Karpas-422 (cell line): ENCODE data around the gene FAM118B. TPM values are rescaled to one million over a fixed set of nuclear protein-coding genes. Genes with fewer than 3 reads are reported as not detected.

Source experiments
- DNase-seq: peaks from one replicate; pipeline ENCODE4 v3.0.0-alpha.2; 2015
- H2AFZ ChIP-seq: fragments of 200-600 bp; sonication (generic); 2 replicates; pipeline ENCODE4 v1.6.1; 2014; ENCODE audit warnings: antibody characterized with exemption, low read length, mixed read lengths
- H3K27ac ChIP-seq: fragments of 200-600 bp; sonication (generic); 2 replicates; pipeline ENCODE4 v1.5.1; 2014; ENCODE audit warnings: mild to moderate bottlenecking, low read length, moderate library complexity
- H3K27me3 ChIP-seq: fragments of 200-600 bp; sonication (generic); 2 replicates; pipeline ENCODE4 v1.6.1; 2014; ENCODE audit warnings: low read length, mixed read lengths
- H3K36me3 ChIP-seq: fragments of 200-600 bp; sonication (generic); 2 replicates; pipeline ENCODE4 v1.6.1; 2014; ENCODE audit warnings: low read length, mixed read lengths; ENCODE audit not compliant: insufficient read depth
- H3K4me1 ChIP-seq: fragments of 200-600 bp; sonication (generic); 2 replicates; pipeline ENCODE4 v1.6.1; 2014; ENCODE audit warnings: mild to moderate bottlenecking, low read length, mixed read lengths
- H3K4me2 ChIP-seq: fragments of 200-600 bp; sonication (generic); 2 replicates; pipeline ENCODE4 v1.6.1; 2014; ENCODE audit warnings: low read length, low read depth, mild to moderate bottlenecking; ENCODE audit not compliant: poor library complexity, severe bottlenecking
- H3K4me3 ChIP-seq: fragments of 200-600 bp; sonication (generic); 2 replicates; pipeline ENCODE4 v1.5.1; 2014; ENCODE audit warnings: mild to moderate bottlenecking, antibody characterized with exemption, low read length, mixed read lengths
- H3K79me2 ChIP-seq: fragments of 200-600 bp; sonication (generic); 2 replicates; pipeline ENCODE4 v1.6.1; 2014; ENCODE audit warnings: mild to moderate bottlenecking, low read length, mixed read lengths
- H3K9ac ChIP-seq: fragments of 200-600 bp; sonication (generic); 2 replicates; pipeline ENCODE4 v1.6.0; 2014; ENCODE audit warnings: low read length
- H3K9me2 ChIP-seq: fragments of 200-600 bp; sonication (generic), shearing (Covaris generic); replicated peaks from 2 replicates; pipeline ENCODE4 v1.6.0; 2014; ENCODE audit warnings: mild to moderate bottlenecking, low read length, moderate library complexity; ENCODE audit not compliant: insufficient read depth
- H3K9me3 ChIP-seq: fragments of 300-700, 200-600 bp; sonication (generic); 2 replicates; pipeline ENCODE4 v1.6.1; 2014; ENCODE audit warnings: low read length, mixed read lengths
- H4K20me1 ChIP-seq: fragments of 200-600 bp; sonication (generic); 2 replicates; pipeline ENCODE4 v1.6.1; 2014; ENCODE audit warnings: mild to moderate bottlenecking, antibody characterized with exemption, low read length, low read depth; ENCODE audit not compliant: insufficient read depth
- total RNA-seq: library from RNA; depleted of rRNA; stranded (reverse); fragments of >200 nt; shearing (Covaris generic); gene quantifications from 2 replicates; pipeline ENCODE4 v1.2.3, GENCODE V29; 2014; ENCODE audit warnings: low replicate concordance; rRNA removed

FAM118B gene
- 3.4 and 14.8 TPM in 2 replicates for total RNA-seq

DNA sequence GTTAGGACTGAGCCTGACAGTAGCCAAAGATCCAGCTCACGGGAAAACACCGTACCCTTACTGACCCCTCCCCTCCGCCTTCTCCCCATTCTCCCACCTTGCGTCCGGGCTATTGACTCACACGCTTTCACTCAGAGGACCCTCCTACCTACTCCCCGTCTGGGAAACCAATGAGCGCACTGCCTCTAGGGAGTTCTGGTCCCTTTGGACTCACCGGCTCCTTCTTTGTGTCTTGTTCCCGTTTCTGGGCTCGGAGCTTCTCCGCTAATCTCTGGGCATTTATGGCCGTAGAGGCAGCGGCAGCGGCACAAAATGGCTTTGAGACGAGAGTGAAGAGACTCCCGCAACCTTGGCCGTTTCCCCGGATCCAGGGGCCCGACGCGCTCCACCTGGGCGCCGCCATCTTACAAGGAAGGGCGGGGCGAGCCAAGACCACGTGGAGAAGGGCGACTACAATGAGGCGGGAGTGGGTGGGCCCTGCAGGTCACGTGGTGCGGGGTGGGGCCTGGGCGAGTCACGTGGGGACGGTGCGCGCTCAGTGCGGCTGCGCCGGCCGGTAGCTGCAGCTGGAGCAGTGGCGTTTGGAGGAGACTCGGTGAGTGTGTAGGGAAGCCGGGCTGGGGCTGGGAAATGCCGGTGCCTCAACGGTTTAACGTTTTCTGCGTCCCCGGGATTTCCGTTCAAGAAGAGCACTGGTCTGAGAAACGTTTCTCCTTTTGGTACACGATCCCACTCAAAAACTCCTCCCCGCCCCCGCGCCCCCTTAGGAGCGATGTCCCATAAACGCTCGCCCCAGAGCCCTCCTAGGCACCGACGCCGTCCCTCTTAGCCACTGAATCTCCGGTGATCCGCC is at the start of gene FAM118B, which contains the start of gene RPUSD4:
Gene FAM118B (plus strand): TSS at position 547 of the 853 bp plus-strand sequence. CDS start 23,220 bp downstream, outside the sequence.
Gene RPUSD4 (minus strand): TSS at position 415 of the 853 bp plus-strand sequence. CDS start 12 bp downstream, at position 403.
- Histone ChIP-seq H2AFZ (peak within 1 kb of the TSS; percentile 81; the same call in 1 of the 2 replicates), H3K9ac (peak within 1 kb of the TSS; percentile 79), H3K4me2 (peak within 1 kb of the TSS; percentile 82), H3K27ac (no peak within 1 kb of the TSS), H4K20me1 (0 out of 2 replicates have a peak, but pooled peaks cover 3% of the 10 kb centered on the region), H3K9me2 (no peaks in the 10 kb centered on the region), H3K9me3 (no peaks in the 10 kb centered on the region), H3K79me2 (peaks cover 14% of the 10 kb centered on the region), H3K4me3 (peak within 1 kb of the TSS; percentile 88), H3K4me1 (peaks cover 16% of the 10 kb centered on the region), H3K27me3 (no peaks in the 10 kb centered on the region), H3K36me3 (peaks cover 3% of the 10 kb centered on the region; the same call in 1 of the 2 replicates)
- peak; percentile 96 for DNase-seq

DNA sequence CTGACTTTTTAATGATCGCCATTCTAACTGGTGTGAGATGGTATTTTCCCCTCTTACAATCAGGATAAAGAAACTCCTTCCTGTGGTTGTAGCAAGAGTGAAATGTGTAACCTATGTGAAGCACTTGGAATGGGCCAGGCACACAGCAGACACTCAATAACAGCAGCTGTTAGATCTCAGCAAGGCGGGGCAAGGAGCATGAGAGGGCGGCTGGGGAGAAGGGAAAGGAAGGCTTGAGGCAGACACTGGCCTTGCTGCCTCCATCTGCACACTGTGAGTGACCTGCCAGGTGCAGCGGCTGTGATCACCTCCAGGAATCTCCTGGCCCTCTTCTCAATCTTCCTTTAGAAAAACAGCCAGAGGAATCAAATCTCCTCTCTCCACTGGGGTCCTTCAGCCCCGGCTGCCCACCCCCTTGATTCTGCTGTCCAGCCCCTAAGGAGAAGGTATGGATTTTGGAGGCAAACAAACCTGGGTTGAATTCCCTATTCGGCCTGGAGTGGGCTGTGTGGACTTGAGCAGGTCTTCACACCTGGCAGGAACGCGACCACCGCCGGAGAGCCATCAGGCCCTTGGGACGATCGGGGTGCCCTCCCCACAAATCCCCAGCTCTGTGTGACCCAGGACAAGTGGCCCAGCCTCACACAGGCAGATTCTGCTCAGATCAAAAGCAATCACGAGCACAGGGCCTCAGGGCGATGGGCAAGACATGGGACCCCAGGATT is 49.1 kb upstream of the FAM118B start:
- no peak overlapping the region for H3K9ac ChIP-seq
- no peak for DNase-seq
- no peaks in the 10 kb centered on the region for H3K79me2 ChIP-seq
- H3K4me3 ChIP-seq = peak overlapping the region; percentile 43; the same call in 1 of the 2 replicates
- H3K4me1 ChIP-seq = peaks cover 40% of the 10 kb centered on the region
- H3K9me2 ChIP-seq = no peaks in the 10 kb centered on the region
- no peaks in the 10 kb centered on the region for H3K27me3 ChIP-seq
- no peaks in the 10 kb centered on the region for H4K20me1 ChIP-seq
- no peak overlapping the region for H2AFZ ChIP-seq
- H3K36me3 ChIP-seq = no peaks in the 10 kb centered on the region
- peak overlapping the region; percentile 45; the same call in 1 of the 2 replicates for H3K27ac ChIP-seq
- peak overlapping the region; percentile 51 for H3K4me2 ChIP-seq
- no peaks in the 10 kb centered on the region for H3K9me3 ChIP-seq

DNA sequence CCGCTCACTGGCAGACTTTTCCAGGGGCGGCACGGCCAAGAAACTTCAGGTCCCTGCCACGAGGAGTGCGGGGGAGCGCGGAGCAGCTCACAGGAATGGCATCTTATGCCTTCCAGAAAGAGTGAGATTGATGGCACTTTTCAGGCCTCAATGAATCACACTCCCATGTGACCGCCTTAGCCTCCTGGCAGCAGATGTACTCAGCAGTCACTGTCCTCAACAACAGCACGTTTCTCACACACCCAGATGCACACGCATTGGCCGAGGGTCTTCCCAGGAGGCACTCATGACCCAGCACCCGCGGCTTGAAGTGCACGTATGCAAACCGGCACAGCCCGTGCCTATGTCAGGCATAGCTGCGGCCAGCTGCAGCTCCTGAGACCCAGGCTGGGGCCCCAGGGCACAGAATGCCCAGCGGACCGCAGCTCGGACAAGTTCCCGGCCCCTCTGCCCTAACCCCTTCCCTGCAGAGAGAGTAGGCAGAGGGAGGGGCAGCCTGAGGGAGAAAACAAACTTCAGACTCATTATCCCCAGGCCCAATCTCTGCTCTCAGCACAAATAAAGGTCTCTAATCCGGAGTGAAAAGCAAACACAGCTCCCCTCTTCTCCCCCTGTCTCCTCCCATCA is 48.4 kb upstream of the FAM118B start:
- Histone ChIP-seq H4K20me1 (no peaks in the 10 kb centered on the region), H3K36me3 (no peaks in the 10 kb centered on the region), H3K9ac (no peak overlapping the region), H3K27ac (peak overlapping the region; percentile 53), H3K9me3 (no peaks in the 10 kb centered on the region), H3K9me2 (no peaks in the 10 kb centered on the region), H3K4me3 (peak overlapping the region; percentile 43), H3K4me2 (peak overlapping the region; percentile 51), H3K79me2 (no peaks in the 10 kb centered on the region), H2AFZ (no peak overlapping the region), H3K4me1 (peaks cover 40% of the 10 kb centered on the region), H3K27me3 (no peaks in the 10 kb centered on the region)
- peak; percentile 88 for DNase-seq

DNA sequence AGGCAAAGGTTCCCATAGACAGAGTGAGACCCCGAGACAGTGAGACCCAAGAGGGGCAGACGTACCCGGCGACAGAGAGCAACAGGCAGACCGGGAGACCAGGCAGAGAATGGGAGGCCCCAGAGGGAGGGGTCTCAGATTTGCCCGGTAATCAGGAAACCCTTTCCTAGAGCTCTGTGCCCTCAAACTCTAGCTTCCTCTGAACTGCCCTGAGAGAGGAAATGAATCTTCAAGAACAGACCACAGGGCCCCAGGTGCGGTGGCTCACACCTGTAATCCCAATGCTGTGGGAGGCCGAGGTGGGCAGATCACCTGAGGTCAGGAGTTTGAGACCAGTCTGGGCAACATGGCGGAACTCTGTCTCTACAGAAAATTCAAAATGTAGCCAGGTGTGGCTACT is 47.8 kb upstream of the FAM118B start:
- peak overlapping the region; percentile 29 for H3K4me3 ChIP-seq

DNA sequence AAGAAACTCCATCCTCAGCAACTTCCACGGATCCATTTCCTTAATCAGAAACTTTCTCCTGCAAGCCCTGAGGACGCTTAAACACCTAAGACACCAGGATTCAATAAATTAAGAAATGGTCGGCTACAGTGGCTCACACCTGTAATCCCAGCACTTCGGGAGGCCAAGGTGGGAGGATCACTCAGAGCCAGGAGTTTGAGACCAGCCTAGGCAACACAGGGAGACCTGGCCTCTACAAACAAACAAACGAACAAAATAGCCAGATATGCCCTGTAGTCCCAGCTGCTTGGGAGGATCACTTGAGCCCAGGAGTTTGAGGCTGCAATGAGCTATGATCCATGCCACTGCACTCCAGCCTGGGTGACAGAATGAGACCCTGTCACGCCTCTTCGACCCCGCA is 46.8 kb upstream of the FAM118B start:
- Histone ChIP-seq H3K27me3 (no peaks in the 10 kb centered on the region), H4K20me1 (no peaks in the 10 kb centered on the region), H3K4me2 (no peak overlapping the region), H3K27ac (no peak overlapping the region), H3K9me2 (no peaks in the 10 kb centered on the region), H3K9me3 (no peaks in the 10 kb centered on the region), H3K9ac (no peak overlapping the region), H3K4me1 (peaks cover 39% of the 10 kb centered on the region), H2AFZ (no peak overlapping the region), H3K79me2 (no peaks in the 10 kb centered on the region), H3K4me3 (no peak overlapping the region), H3K36me3 (no peaks in the 10 kb centered on the region)
- DNase-seq = no peak

More for the DNA sequence above, 47.8 kb upstream of the FAM118B start:
- H3K27ac ChIP-seq = peak overlapping the region; percentile 53
- peak overlapping the region; percentile 51 for H3K4me2 ChIP-seq
- peaks cover 40% of the 10 kb centered on the region for H3K4me1 ChIP-seq
- H3K9me3 ChIP-seq = no peaks in the 10 kb centered on the region
- H3K36me3 ChIP-seq = no peaks in the 10 kb centered on the region
- H3K79me2 ChIP-seq = no peaks in the 10 kb centered on the region
- no peak overlapping the region for H3K9ac ChIP-seq
- H3K9me2 ChIP-seq = no peaks in the 10 kb centered on the region
- DNase-seq = peak; percentile 49
- no peaks in the 10 kb centered on the region for H3K27me3 ChIP-seq
- H2AFZ ChIP-seq = no peak overlapping the region
- no peaks in the 10 kb centered on the region for H4K20me1 ChIP-seq

DNA sequence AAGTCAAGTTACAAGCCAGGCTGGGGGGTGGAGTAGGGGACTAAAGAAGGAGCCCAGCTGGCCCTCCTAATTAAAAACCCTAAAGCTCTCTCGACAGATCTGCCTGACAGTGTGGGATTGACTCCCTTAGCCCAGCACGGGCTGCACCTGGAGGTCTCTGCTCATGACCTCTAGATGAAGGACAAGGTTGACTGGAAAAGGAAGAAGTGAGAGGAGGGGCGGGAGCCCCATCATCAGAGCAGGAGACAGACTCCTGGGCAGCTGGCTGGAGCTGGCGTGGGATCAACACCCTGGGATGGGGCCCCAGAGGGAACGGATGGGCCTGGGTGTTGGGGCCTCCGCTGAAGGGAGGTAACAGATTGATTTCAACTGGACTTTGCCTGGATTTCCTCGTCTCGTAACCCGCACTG is 46.3 kb upstream of the FAM118B start:
- H4K20me1 ChIP-seq = no peaks in the 10 kb centered on the region
- H3K4me2 ChIP-seq = no peak overlapping the region
- no peaks in the 10 kb centered on the region for H3K9me3 ChIP-seq
- H3K36me3 ChIP-seq = no peaks in the 10 kb centered on the region
- no peak for DNase-seq
- peaks cover 34% of the 10 kb centered on the region for H3K4me1 ChIP-seq
- H3K4me3 ChIP-seq = no peak overlapping the region
- H3K9ac ChIP-seq = no peak overlapping the region
- no peak overlapping the region for H3K27ac ChIP-seq
- no peaks in the 10 kb centered on the region for H3K79me2 ChIP-seq
- no peaks in the 10 kb centered on the region for H3K27me3 ChIP-seq
- no peak overlapping the region for H2AFZ ChIP-seq
- no peaks in the 10 kb centered on the region for H3K9me2 ChIP-seq

DNA sequence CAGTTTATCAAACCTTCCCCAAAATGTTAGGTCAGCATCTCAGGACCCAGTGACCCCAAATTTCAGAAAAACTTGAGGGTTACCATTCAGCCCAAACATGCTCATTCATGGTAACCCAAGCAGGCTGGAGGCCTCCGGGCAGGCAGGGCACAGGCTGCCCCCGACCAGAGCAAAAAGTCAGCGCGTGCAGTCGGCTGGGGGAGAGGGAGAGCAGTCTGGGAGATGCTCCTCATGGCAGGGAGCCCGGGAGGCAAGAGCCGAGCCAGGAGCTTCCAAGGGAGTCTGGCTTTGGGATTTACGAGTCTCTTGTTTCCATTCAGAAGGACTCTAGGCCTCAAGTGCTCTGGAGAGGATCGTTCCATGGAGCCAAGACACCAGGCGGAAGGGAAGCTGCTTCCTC is 45.8 kb upstream of the FAM118B start:
- Histone ChIP-seq H3K36me3 (no peaks in the 10 kb centered on the region), H3K27me3 (no peaks in the 10 kb centered on the region), H3K9me2 (no peaks in the 10 kb centered on the region), H3K9ac (no peak overlapping the region), H3K27ac (no peak overlapping the region), H3K9me3 (no peaks in the 10 kb centered on the region), H3K79me2 (no peaks in the 10 kb centered on the region), H3K4me1 (peaks cover 34% of the 10 kb centered on the region), H3K4me2 (no peak overlapping the region), H3K4me3 (no peak overlapping the region), H2AFZ (no peak overlapping the region), H4K20me1 (no peaks in the 10 kb centered on the region)
- DNase-seq = no peak
